ENCODE data around the gene SERBP1.
"Not testable (repeated sequence)": the region's sequence is repeated elsewhere in the genome, so short reads cannot be mapped to it uniquely, and the experiment has no call there.

The SERBP1 gene

GRCh38 chr1:67430358-67431155, at the start of gene SERBP1:
Gene SERBP1, minus strand, starts transcription at chr1:67430402. Its CDS starts 102 bp downstream, at chr1:67430300.
- peak; percentile 94 for DNase-seq (ENCODE audit: low spot score)

DNA sequence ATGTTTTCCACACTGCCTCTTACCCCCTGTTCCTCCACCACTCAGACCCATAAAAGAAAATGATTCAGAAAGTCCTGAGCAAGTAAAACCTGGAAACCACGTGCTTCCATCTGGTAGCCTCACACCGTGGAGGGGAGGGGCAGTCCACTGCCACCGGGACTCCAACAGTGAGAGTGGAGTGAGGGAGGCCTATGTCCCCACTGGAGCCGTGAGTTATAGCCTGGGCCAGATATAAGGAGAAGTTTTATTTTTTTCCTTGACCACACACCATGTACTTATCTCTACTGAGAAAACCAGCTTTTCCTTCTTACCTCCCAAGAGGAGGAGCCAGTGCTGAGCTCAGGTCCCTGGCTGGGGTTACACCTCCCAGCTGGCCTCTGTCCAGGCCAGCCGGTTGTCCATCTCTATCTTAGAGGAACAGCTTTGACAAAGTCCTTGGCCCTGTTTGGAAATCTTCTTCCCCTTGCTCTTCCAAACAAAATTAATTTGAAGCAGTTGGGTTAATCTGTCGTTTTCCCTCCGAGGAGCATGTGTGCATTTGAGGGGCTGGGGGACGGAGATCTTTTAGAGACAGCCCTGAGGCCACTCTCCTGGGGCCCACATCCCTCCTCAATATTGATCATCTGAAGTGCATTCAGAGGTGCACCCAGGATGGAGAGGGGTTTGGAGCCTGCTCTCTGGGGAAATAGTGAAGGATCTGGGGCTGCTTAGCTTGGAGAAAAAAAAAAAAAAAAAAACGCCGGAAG, 49.1 kb upstream of the SERBP1 start:
- no peak for DNase-seq (ENCODE audit: low spot score)

GRCh38 chr1:67476906-67477305, 46.7 kb upstream of the SERBP1 start:
- DNase-seq (ENCODE audit: low spot score), result no peak

DNA sequence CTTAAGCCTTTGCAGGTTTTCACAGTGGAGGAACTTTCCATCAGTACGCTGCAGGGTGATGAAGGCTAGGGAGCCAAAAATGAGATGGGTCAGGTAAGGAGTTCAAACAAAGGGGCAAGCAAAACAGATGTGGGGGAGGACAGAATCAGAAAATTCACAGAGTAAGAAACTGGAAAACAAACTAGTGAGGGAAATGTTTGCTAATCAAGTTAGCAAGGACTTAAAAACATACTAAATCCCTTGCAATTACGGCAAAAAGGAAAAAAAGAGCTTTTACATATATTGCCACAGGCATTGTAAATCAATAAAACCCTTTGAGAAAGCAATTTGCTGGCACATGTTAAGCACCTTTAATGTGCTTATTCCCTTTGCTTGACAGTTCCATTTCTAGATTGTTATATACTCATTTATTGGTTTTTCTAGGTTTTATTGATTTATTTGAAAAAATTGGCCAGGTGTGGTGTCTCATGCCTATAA, 45.8 kb upstream of the SERBP1 start:
- DNase-seq (ENCODE audit: low spot score), result no peak

GRCh38 chr1:67472056-67472455, 41.9 kb upstream of the SERBP1 start:
- no peak for DNase-seq (ENCODE audit: low spot score)

DNA sequence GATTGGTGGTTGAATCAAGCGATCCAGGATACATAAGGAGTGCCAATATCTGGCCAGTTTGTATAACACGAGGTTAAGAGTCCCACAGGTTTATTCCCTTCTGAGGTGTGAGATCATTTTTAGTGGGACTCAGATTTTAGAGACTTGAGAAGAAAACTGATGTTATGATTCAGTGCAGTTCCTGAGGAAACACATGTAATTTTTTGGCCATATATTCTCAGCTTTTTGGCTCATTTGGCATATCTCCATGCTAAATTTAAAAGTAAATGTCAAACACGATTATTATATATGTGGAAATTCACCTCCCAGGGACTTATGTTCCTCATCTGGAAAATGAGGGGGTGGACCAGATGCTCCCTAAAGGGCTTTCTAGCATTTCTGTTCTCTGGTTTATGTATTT, 39.2 kb upstream of the SERBP1 start:
- no peak for DNase-seq (ENCODE audit: low spot score)

- no peak for DNase-seq (ENCODE audit: low spot score)
Measured at GRCh38 chr1:67468066-67468718, 38.0 kb upstream of the SERBP1 start.

- no peak for DNase-seq (ENCODE audit: low spot score)
Measured at GRCh38 chr1:67465375-67465774, 35.2 kb upstream of the SERBP1 start.

DNA sequence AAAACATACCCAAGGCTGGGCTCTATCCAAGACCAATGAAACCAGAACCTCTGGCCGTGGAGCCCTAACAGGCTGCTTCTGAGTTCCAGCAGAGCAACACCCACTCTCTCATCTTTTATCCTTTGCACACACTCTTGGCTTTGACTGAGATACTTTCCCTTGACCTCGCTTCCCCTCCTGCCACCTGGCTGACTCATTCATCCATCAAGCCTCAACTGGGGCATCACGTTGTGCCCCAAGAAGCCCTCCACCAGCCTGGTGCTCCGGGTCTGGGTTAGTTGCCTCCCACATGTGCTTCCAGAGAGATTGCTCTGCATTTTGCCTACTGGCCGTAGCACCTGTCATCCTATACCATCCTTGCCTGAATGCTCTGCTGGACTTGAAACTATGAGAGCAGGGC, 34.5 kb upstream of the SERBP1 start:
- no peak for DNase-seq (ENCODE audit: low spot score)

DNA sequence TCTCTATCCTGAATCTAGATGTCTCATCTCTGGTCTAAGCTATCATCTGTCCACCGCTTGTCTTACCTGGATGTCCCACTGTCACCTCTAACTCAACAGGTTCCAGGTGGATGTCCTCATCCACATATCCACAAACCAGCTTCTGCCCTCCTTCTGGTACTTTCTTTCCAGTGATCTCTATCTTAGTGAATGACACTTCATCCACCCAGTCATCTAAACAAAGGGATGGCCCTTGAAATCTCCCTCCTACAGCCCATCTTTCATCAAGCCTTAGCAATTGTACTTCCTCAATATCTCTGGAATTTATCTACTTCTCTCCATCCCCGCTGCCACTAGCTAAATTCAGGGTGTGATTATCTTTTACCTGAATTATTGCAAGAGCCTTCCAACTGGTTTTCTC, 33.9 kb upstream of the SERBP1 start:
- DNase-seq (ENCODE audit: low spot score), result no peak

GRCh38 chr1:67463298-67463955, 33.2 kb upstream of the SERBP1 start:
- no peak for DNase-seq (ENCODE audit: low spot score)

- no peak for DNase-seq (ENCODE audit: low spot score)
Measured at GRCh38 chr1:67460676-67461500, 30.7 kb upstream of the SERBP1 start.

GRCh38 chr1:67459068-67459467, 28.9 kb upstream of the SERBP1 start:
- DNase-seq (ENCODE audit: low spot score), result no peak

GRCh38 chr1:67458663-67459062, 28.5 kb upstream of the SERBP1 start:
- DNase-seq (ENCODE audit: low spot score), result no peak

DNA sequence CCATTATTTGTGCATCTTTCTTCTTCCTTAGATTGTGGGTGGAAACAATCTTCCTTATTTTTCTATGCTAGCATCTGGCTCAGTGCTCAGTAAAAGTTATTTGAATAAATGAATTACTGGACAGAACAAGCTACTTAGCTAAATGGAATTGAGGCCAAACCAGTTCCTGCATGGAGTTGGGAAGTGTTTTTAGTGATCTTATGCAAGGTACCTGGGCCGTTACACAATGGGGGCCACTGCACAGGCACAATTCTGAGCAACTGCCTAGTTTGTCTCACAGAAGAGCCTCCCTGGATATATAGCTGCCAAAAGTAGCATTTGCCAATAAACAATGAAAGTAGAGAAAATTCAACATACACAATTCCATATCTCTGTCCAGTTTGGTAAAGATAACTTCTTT, 27.0 kb upstream of the SERBP1 start:
- no peak for DNase-seq (ENCODE audit: low spot score)

GRCh38 chr1:67451815-67452214, 21.6 kb upstream of the SERBP1 start:
- DNase-seq (ENCODE audit: low spot score), result no peak

DNA sequence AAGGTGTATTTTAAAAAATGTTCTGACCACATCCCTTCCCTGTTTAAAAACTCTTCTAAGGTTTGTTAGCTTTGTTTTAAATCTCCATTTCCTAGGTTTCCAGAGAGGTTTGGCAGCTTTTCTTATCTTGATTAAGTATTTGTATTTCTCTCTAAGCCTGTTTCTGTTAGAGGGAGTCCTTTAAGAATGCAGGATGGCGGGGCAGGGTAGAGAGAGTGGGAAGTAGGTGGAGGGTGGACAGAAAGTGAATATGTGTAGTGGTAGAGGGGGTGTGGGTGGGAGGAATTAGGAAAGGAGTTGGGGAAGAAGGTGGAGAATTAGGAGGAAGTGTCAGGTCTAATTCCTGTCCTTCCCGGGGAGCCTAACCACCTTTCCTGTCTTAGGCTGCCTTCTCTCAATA, 21.2 kb upstream of the SERBP1 start:
- DNase-seq (ENCODE audit: low spot score), result no peak

GRCh38 chr1:67446893-67447292, 16.7 kb upstream of the SERBP1 start:
- no peak for DNase-seq (ENCODE audit: low spot score)

DNA sequence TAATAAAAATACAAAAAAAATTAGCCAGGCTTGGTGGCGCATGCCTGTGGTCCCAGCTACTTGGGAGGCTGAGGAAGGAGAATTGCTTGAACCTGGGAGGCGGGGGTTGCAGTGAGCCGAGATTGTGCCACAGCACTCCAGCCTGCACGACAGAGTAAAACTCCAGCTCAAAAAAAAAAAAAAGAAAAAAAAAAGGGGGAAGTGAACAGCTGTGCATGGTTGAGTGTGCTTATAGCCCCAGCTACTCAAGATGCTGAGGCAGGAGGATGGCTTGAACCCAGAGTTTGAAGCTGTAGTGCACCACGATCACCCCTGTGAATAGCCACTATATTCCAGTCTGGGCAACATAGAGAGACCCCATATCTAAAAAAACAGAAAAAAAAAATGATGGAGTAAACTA, 15.8 kb upstream of the SERBP1 start:
- not testable (repeated sequence) for DNase-seq (ENCODE audit: low spot score)

- no peak for DNase-seq (ENCODE audit: low spot score)
Measured at GRCh38 chr1:67441739-67442281, 11.6 kb upstream of the SERBP1 start.

GRCh38 chr1:67441183-67441582, 11.0 kb upstream of the SERBP1 start:
- no peak for DNase-seq (ENCODE audit: low spot score)
